Measurements from ENCODE around the gene GALNT7. TPM values are rescaled to one million over a fixed set of nuclear protein-coding genes. Genes with fewer than 3 reads are reported as not detected.

GALNT7 gene
- total and polyA plus RNA-seq, 2 of the 13 experiments (the other 11 are each of a cell fraction or from before 2014, with no cell fraction given): 0.08 to 0.13 TPM

DNA sequence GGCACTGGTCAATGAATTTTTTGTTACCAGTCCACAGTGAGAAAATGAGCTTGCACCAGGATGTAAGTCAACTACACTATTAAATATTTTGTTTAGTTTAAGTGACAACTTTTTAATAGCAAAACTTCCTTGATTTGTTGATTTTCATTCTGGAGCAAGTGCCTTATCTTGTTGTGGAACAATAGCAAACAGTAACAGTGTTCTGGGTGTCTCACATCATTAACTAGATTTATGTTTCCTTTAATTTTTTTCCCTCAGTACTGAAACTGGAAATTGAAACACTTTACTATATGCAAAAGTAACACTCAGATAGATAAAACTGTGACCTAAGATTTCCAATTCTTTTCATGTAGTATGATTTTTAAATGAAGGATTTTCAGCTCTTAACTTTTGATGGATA lies 80.1 kb downstream of the GALNT7 start:
- H3K9me3 ChIP-seq (ENCODE audit: low read length): no peaks in the 10 kb centered on the region
- H3K27me3 ChIP-seq (ENCODE audit: control insufficient read depth in 1 of 2, insufficient read depth in 2 of 2, low read length in 2 of 2): no peaks in the 10 kb centered on the region; a peak in 1 of 5 replicates
- ChIA-PET POLR2A (no interaction called here), CTCF (ENCODE audit: low intra/inter-chr PET ratio, low total read pairs) (no interaction called here)
- H3K4me3 ChIP-seq (replicated peaks in 1 of 3; ENCODE audit: insufficient read depth in 1 of 3, low read depth in 2 of 3, low read length in 3 of 3): no peak overlapping the region
- DNase-seq (ENCODE audit: low spot score) (no peak), ATAC-seq (no peak), FAIRE-seq (no peak)
- H3K4me1 ChIP-seq (ENCODE audit: insufficient read depth, low read length): no peaks in the 10 kb centered on the region
- no TSS peak for BruUV-seq (replicated peaks)
- in situ Hi-C loops (cut with HindIII; ENCODE audit: extremely low pct_ligation_motif_present, low pct_unique_long_range_greater_than_20kb): no loop called here
- H2AFZ ChIP-seq (ENCODE audit: low read length): no peak overlapping the region
- H3K36me3 ChIP-seq (replicated peaks in 1 of 2; ENCODE audit: control insufficient read depth in 1 of 2, insufficient read depth in 2 of 2, low read length in 2 of 2): no peaks in the 10 kb centered on the region
- no peak overlapping the region for H3K27ac ChIP-seq (ENCODE audit: extremely low read length, insufficient read depth, low read length)
- intact Hi-C loops (cut with micrococcal nuclease; ENCODE audit: unreplicated experiment): no loop called here
- no peaks in the 10 kb centered on the region for H3K79me2 ChIP-seq (ENCODE audit: insufficient read depth, low read length)
- no peak overlapping the region for H3K4me2 ChIP-seq (ENCODE audit: low read depth, low read length)
- H3K9ac ChIP-seq (ENCODE audit: insufficient read depth, low read depth, low read length): no peak overlapping the region
- H4K20me1 ChIP-seq (ENCODE audit: insufficient read depth, low read length): no peaks in the 10 kb centered on the region
- TF ChIP-seq KIAA2018 (CRISPR knock-in tag; IDR thresholded peaks at IDR 0.05; ENCODE audit: borderline replicate concordance) (no peak), FOXJ3 (CRISPR knock-in tag; IDR thresholded peaks at IDR 0.05; ENCODE audit: borderline replicate concordance) (no peak), ARID3A (IDR thresholded peaks at IDR 0.05; ENCODE audit: low read depth, low read length) (no peak), MAF1 (CRISPR knock-in tag; IDR thresholded peaks at IDR 0.05; ENCODE audit: borderline replicate concordance) (no peak), TCF7L2 (IDR thresholded peaks at IDR 0.05; ENCODE audit: low read depth, low read length) (no peak), ZNF782 (CRISPR knock-in tag; IDR thresholded peaks at IDR 0.05; ENCODE audit: borderline replicate concordance) (no peak), MAZ (IDR thresholded peaks at IDR 0.05; ENCODE audit: borderline replicate concordance, low read depth, low read length) (no peak), MAZ (CRISPR knock-in tag; IDR thresholded peaks at IDR 0.05; ENCODE audit: low read depth) (no peak), ZFYVE20 (CRISPR knock-in tag; IDR thresholded peaks at IDR 0.05; ENCODE audit: borderline replicate concordance, low read depth) (no peak), SMARCE1 (IDR thresholded peaks at IDR 0.05; ENCODE audit: borderline replicate concordance) (no peak), CHD2 (IDR thresholded peaks at IDR 0.05; ENCODE audit: low read depth, low read length) (no peak), KLF13 (CRISPR knock-in tag; IDR thresholded peaks at IDR 0.05) (no peak)
- TF ChIP-seq, protein P1, sequence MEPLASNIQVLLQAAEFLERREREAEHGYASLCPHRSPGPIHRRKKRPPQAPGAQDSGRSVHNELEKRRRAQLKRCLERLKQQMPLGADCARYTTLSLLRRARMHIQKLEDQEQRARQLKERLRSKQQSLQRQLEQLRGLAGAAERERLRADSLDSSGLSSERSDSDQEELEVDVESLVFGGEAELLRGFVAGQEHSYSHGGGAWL (CRISPR knock-in tag; IDR thresholded peaks at IDR 0.05): no peak
- TF ChIP-seq, protein P2, sequence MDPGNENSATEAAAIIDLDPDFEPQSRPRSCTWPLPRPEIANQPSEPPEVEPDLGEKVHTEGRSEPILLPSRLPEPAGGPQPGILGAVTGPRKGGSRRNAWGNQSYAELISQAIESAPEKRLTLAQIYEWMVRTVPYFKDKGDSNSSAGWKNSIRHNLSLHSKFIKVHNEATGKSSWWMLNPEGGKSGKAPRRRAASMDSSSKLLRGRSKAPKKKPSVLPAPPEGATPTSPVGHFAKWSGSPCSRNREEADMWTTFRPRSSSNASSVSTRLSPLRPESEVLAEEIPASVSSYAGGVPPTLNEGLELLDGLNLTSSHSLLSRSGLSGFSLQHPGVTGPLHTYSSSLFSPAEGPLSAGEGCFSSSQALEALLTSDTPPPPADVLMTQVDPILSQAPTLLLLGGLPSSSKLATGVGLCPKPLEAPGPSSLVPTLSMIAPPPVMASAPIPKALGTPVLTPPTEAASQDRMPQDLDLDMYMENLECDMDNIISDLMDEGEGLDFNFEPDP (CRISPR knock-in tag; conservative IDR thresholded peaks at IDR 0.05): no peak

Data from HepG2 (cell line).